HG03097 (cell line): ENCODE measurements around the gene MYO1D.

Experiments used
- ATAC-seq: cut with Tn5 transposase; IDR thresholded peaks from one replicate; pipeline ENCODE4 v1.9.1; 2021; ENCODE audit not compliant: unreplicated experiment, low FRiP score

Gene MYO1D

GRCh38 chr17:32697728-32698625 lies 178.9 kb downstream of the MYO1D start:
- no peak for ATAC-seq

- no peak for ATAC-seq
These were observed 180.5 kb downstream of the MYO1D start for GRCh38 chr17:32696426-32696825.

- no peak for ATAC-seq
These were observed 181.1 kb downstream of the MYO1D start for GRCh38 chr17:32695864-32696263.

- ATAC-seq: no peak
These were observed 183.6 kb downstream of the MYO1D start for GRCh38 chr17:32693194-32693897.

GRCh38 chr17:32692179-32692578 lies 184.7 kb downstream of the MYO1D start:
- ATAC-seq: no peak

GRCh38 chr17:32689348-32689747 lies 187.6 kb downstream of the MYO1D start:
- ATAC-seq: no peak

GRCh38 chr17:32688221-32688620 lies 188.7 kb downstream of the MYO1D start:
- ATAC-seq: no peak

GRCh38 chr17:32684087-32684958 lies 192.6 kb downstream of the MYO1D start:
- no peak for ATAC-seq

GRCh38 chr17:32673964-32674363 lies 203.0 kb downstream of the MYO1D start:
- ATAC-seq: no peak

GRCh38 chr17:32672711-32673110 lies 204.2 kb downstream of the MYO1D start:
- ATAC-seq: no peak

- ATAC-seq: no peak
These were observed 205.0 kb downstream of the MYO1D start for GRCh38 chr17:32671896-32672295.

- no peak for ATAC-seq
These were observed 211.9 kb downstream of the MYO1D start for GRCh38 chr17:32664936-32665583.

- no peak for ATAC-seq
These were observed 216.4 kb downstream of the MYO1D start for GRCh38 chr17:32660496-32660985.

GRCh38 chr17:32659419-32659842 lies 217.5 kb downstream of the MYO1D start:
- ATAC-seq: no peak

- ATAC-seq: no peak
These were observed 218.2 kb downstream of the MYO1D start for GRCh38 chr17:32658470-32659418.

GRCh38 chr17:32656886-32657285 lies 220.0 kb downstream of the MYO1D start:
- ATAC-seq: no peak

GRCh38 chr17:32654324-32654723 lies 222.6 kb downstream of the MYO1D start:
- ATAC-seq: no peak

- ATAC-seq: no peak
These were observed 225.8 kb downstream of the MYO1D start for GRCh38 chr17:32651084-32651483.

GRCh38 chr17:32648450-32648849 lies 228.5 kb downstream of the MYO1D start:
- ATAC-seq: no peak
